NCI-H1694 (cell line): ENCODE results near the gene MFSD6.
"Not testable (repeated sequence)": the region's sequence is repeated elsewhere in the genome, so short reads cannot be mapped to it uniquely, and the experiment has no call there.

Experiments
- DNase-seq: peaks from one replicate; lab custom pipeline; 2025; lab: John Stamatoyannopoulos, UW

The MFSD6 gene

GRCh38 chr2:190405995-190406394 lies 2.2 kb upstream of the MFSD6 start:
- no peak for DNase-seq

- no peak for DNase-seq
Observed at GRCh38 chr2:190406805-190407204, 1.4 kb upstream of the MFSD6 start.

GRCh38 chr2:190407246-190407661 lies 901 bp upstream of the MFSD6 start:
- DNase-seq: no peak

- no peak for DNase-seq
Observed at GRCh38 chr2:190408538-190409271, 550 bp downstream of the MFSD6 start.

- DNase-seq: peak; percentile 25
Observed at GRCh38 chr2:190409616-190410015, 1.5 kb downstream of the MFSD6 start.

- DNase-seq: no peak
Observed at GRCh38 chr2:190410166-190410565, 2.0 kb downstream of the MFSD6 start.

GRCh38 chr2:190412966-190413365 lies 4.8 kb downstream of the MFSD6 start:
- DNase-seq: no peak

- DNase-seq: peak; percentile 22
Observed at GRCh38 chr2:190413421-190413820, 5.3 kb downstream of the MFSD6 start.

GRCh38 chr2:190415251-190415650 lies 7.1 kb downstream of the MFSD6 start:
- no peak for DNase-seq

GRCh38 chr2:190415794-190416775 lies 7.9 kb downstream of the MFSD6 start:
- DNase-seq: peak; percentile 75

GRCh38 chr2:190417045-190417842 lies 9.1 kb downstream of the MFSD6 start:
- DNase-seq: no peak

- DNase-seq: no peak
Observed at GRCh38 chr2:190418727-190419126, 10.6 kb downstream of the MFSD6 start.

GRCh38 chr2:190420801-190421200 lies 12.6 kb downstream of the MFSD6 start:
- no peak for DNase-seq

- no peak for DNase-seq
Observed at GRCh38 chr2:190425221-190425866, 17.2 kb downstream of the MFSD6 start.

- DNase-seq: no peak
Observed at GRCh38 chr2:190425883-190426658, 17.9 kb downstream of the MFSD6 start.

GRCh38 chr2:190430866-190431265 lies 22.7 kb downstream of the MFSD6 start:
- not testable (repeated sequence) for DNase-seq

GRCh38 chr2:190431907-190432306 lies 23.8 kb downstream of the MFSD6 start:
- DNase-seq: no peak

GRCh38 chr2:190432567-190433231 lies 24.5 kb downstream of the MFSD6 start:
- DNase-seq: no peak

GRCh38 chr2:190435031-190435670 lies 27.0 kb downstream of the MFSD6 start:
- DNase-seq: no peak

- DNase-seq: no peak
Observed at GRCh38 chr2:190436557-190436956, 28.4 kb downstream of the MFSD6 start.
